Measurements from ENCODE around the gene SNRPD3. TPM values are rescaled to one million over a fixed set of nuclear protein-coding genes. Genes with fewer than 3 reads are reported as not detected.

The SNRPD3 gene
- total and polyA plus RNA-seq, 9 of the 15 experiments (the other 6 are each of a cell fraction or from before 2014, with no cell fraction given), result 131 to 366 (median 274) TPM

GRCh38 chr22:24518771-24519485 lies 36.9 kb upstream of the SNRPD3 start (continued):
- TF ChIP-seq ZNF280A (IDR thresholded peaks at IDR 0.05; ENCODE audit: low read depth, partially characterized antibody) (no peak), THRAP3 (IDR thresholded peaks at IDR 0.05; ENCODE audit: borderline replicate concordance) (no peak), ILK (tag; IDR thresholded peaks at IDR 0.05; ENCODE audit: borderline replicate concordance, low read depth) (no peak)

GRCh38 chr22:24519496-24519895 lies 36.3 kb upstream of the SNRPD3 start:
- H4K20me1 ChIP-seq (replicated peaks; ENCODE audit: control insufficient read depth, insufficient read depth, low read length), result 0 out of 2 replicates have a peak, but pooled peaks cover 3% of the 10 kb centered on the region
- H3K9me1 ChIP-seq (ENCODE audit: control insufficient read depth, insufficient read depth, low read length), result no peaks in the 10 kb centered on the region
- no peaks in the 10 kb centered on the region; a peak in 3 of 5 replicates for H3K4me1 ChIP-seq (replicated peaks in 1 of 2; ENCODE audit: control insufficient read depth in 2 of 2, insufficient read depth in 2 of 2, low read length in 2 of 2)
- no peak for TF ChIP-seq BCLAF1 (IDR thresholded peaks at IDR 0.05; ENCODE audit: borderline replicate concordance in 1 of 2, control insufficient read depth in 1 of 2, low read depth in 2 of 2, low read length in 1 of 2)
- no peak for TF ChIP-seq JUND (IDR thresholded peaks at IDR 0.05; ENCODE audit: borderline replicate concordance, low read depth, low read length)
- no peak for TF ChIP-seq JUND (tag; IDR thresholded peaks at IDR 0.05; ENCODE audit: borderline replicate concordance, low read depth, low read length)
- no peak for TF ChIP-seq NELFE (IDR thresholded peaks at IDR 0.05; ENCODE audit: insufficient read depth, insufficient read length)
- no peak for TF ChIP-seq CCNT2 (IDR thresholded peaks at IDR 0.05; ENCODE audit: borderline replicate concordance, extremely low read depth, insufficient read length, low read depth, low read length)
- TF ChIP-seq ERF (CRISPR knock-in tag; IDR thresholded peaks at IDR 0.05), result no peak
- no peak for TF ChIP-seq PTRF (tag; IDR thresholded peaks at IDR 0.05)
- TF ChIP-seq RNF2 (IDR thresholded peaks at IDR 0.05), result no peak
- no peak for TF ChIP-seq PKNOX1 (IDR thresholded peaks at IDR 0.05)
- no peak overlapping the region for H3K27ac ChIP-seq (ENCODE audit: extremely low read depth, low read depth, low read length)
- no TSS peak for BruUV-seq (replicated peaks)
- ChIA-PET CTCF (ENCODE audit: low intra/inter-chr PET ratio) (no interaction called here), POLR2A (no interaction called here)
- DNase-seq (ENCODE audit: extremely low read depth in 1 of 4, low spot score in 3 of 4), result no peak
- no peak for FAIRE-seq
- H2AFZ ChIP-seq (ENCODE audit: low read depth, low read length), result no peak overlapping the region
- H3K27me3 ChIP-seq (ENCODE audit: control insufficient read depth in 2 of 2, insufficient read depth in 2 of 2, low read length in 2 of 2), result no peaks in the 10 kb centered on the region
- no peak overlapping the region for H3K9ac ChIP-seq (ENCODE audit: insufficient read depth in 1 of 2, low read depth in 2 of 2, low read length in 2 of 2)
- H3K79me2 ChIP-seq (ENCODE audit: control insufficient read depth, insufficient read depth, low read length), result no peaks in the 10 kb centered on the region
- ATAC-seq, result no peak
- no peak overlapping the region for H3K4me3 ChIP-seq
- no peaks in the 10 kb centered on the region for H3K9me3 ChIP-seq (replicated peaks; ENCODE audit: control insufficient read depth, insufficient read depth, low read depth, low read length)
- no peaks in the 10 kb centered on the region for H3K36me3 ChIP-seq (ENCODE audit: control insufficient read depth, insufficient read depth, low read length)
- no peak overlapping the region for H3K4me2 ChIP-seq (ENCODE audit: insufficient read depth, low read length)
- WGBS (ENCODE audit: insufficient coverage, low coverage, missing lambda C conversion rate), result 25% methylated on average over 5 of the region's 5 CpGs
- intact Hi-C loops (cut with micrococcal nuclease) (no loop called here), in situ Hi-C loops (cut with MboI) (loop anchor here (25.0 kb wide), 1 partner anchor 557 kb away; the partner anchor contains the start of genes DDT, DDTL and GSTT2B)
